Effector memory CD8-positive, alpha-beta T cell (primary cell): Measurements from ENCODE around the gene MAGEF1.
"Not testable (repeated sequence)": the region's sequence is repeated elsewhere in the genome, so short reads cannot be mapped to it uniquely, and the experiment has no call there.

ENCODE experiments used
- ATAC-seq: fragments of 150-1000 bp; cut with Tn5 transposase; replicated peaks from 2 replicates; pipeline ENCODE4 v1.10.0; 2021; ENCODE audit warnings: mild to moderate bottlenecking, moderate library complexity
- DNase-seq, 3 experiments: peaks; one replicate each; pipeline ENCODE4 v3.0.0; 2021
- H3K27ac Mint-ChIP-seq, 2 donors: one replicate each; pipeline ENCODE4 v1.8.0; 2022; ENCODE audit warnings: mild to moderate bottlenecking in 2 of 2, mixed read lengths in 2 of 2, moderate library complexity in 2 of 2
- H3K27me3 Mint-ChIP-seq, 2 donors: one replicate each; pipeline ENCODE4 v1.8.0; 2022; ENCODE audit warnings: mixed read lengths in 2 of 2
- H3K36me3 Mint-ChIP-seq: one replicate; pipeline ENCODE4 v1.8.0; 2022; ENCODE audit warnings: mild to moderate bottlenecking, moderate library complexity, mixed read lengths; ENCODE audit not compliant: insufficient read depth
- H3K4me1 Mint-ChIP-seq, 2 donors: one replicate each; pipeline ENCODE4 v1.8.0; 2022; ENCODE audit warnings: low read depth in 2 of 2, mixed read lengths in 2 of 2
- H3K4me3 Mint-ChIP-seq, 2 donors: one replicate each; pipeline ENCODE4 v1.8.0; 2022; ENCODE audit warnings: mild to moderate bottlenecking in 2 of 2, mixed read lengths in 2 of 2, moderate library complexity in 2 of 2
- H3K9me3 Mint-ChIP-seq, 2 donors: one replicate each; pipeline ENCODE4 v1.8.0; 2022; ENCODE audit warnings: mixed read lengths in 2 of 2

The MAGEF1 gene

DNA sequence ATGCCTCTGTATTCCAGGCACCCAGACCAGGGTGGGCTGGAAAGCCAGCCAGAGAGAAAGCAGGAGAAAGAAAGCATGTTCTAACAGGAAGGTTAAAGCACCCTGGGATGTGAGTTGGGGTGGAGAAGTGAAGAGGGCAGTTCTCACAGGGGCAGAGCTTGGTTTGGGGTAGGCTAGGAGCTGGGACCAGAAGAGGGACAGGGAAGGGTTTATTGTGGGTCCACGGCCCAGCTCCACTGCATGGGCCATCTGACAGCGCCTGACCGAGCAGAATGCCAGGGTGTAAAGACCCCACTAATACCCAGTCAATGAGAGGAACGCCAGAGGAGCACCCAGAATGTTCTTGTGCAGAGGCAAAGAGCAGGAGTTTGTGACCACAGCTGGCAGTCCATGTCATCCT lies 27.1 kb upstream of the MAGEF1 start:
- Mint-ChIP-seq H3K36me3 (no peaks in the 10 kb centered on the region), H3K27ac (no peak overlapping the region), H3K9me3 (no peaks in the 10 kb centered on the region), H3K27me3 (peaks cover 28 to 54% of the 10 kb centered on the region in 2 donors), H3K4me1 (no peaks in the 10 kb centered on the region), H3K4me3 (no peak overlapping the region)
- ATAC-seq (no peak), DNase-seq (no peak)

DNA sequence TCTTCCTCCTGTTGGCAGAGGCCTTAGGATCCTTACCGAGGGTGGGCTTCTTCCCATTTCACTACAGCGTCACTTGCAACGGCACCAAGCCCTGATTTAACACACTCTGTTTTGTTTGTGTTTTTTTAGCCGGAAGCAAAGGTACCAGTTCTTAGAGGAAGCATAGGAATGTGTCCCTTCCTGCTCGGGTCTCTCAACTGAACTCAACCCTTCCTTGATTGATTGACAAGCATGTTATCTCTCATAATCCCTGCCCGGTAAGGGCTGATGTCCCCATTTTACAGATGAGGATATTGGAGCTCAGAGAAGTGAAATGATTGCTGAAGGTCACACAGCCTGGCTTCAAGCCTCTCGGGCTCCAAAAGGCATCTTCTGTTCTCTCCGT lies 26.6 kb upstream of the MAGEF1 start:
- Mint-ChIP-seq H3K4me1 (no peaks in the 10 kb centered on the region), H3K27ac (no peak overlapping the region), H3K36me3 (no peaks in the 10 kb centered on the region), H3K9me3 (no peaks in the 10 kb centered on the region), H3K4me3 (no peak overlapping the region), H3K27me3 (peaks cover 33 to 59% of the 10 kb centered on the region in 2 donors)
- DNase-seq (no peak), ATAC-seq (no peak)

DNA sequence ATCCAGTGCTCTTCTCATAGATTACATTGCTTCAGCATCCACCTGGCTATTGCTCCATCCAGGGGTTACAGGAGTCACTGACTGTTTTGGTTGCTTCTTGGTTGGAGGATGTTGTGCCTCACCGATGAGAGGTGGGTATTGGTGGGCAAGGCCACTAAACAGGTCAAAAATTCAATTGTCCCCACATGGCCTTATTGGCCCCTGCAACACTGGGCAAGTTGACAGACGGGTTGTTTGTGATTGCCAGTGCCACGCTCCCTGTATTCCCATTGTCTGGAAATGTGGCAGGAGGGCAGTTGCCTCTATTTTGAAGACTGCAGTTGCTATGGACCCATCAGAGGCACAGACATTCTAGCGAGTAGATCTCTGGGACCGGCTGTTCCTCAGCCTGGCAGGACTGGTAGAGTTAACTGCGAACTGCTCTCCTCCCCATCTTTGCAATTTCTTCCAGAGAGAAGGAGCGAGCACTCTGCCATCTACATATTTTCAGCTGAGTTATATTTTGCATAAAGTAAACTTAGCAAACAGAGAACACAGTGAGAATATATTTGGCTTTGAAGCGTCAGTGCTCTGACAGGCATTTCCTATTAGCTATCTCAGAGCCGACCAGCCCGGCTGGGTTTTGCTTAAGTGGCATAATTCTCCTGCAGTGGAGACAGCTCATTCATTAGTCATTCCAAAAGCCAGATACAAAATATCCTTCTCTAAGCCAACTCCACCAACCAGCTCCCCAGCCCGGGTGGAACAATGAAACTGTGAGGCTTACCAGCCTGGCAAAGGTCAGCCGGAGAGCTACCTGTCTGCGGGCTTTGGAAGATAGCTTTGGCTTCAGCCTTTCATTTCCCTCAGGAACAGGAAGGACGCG lies 26.0 kb upstream of the MAGEF1 start:
- no peak for ATAC-seq
- Mint-ChIP-seq H3K27me3 (peaks cover 38 to 65% of the 10 kb centered on the region in 2 donors), H3K4me1 (no peaks in the 10 kb centered on the region), H3K9me3 (no peaks in the 10 kb centered on the region), H3K4me3 (no peak overlapping the region), H3K36me3 (no peaks in the 10 kb centered on the region), H3K27ac (no peak overlapping the region)
- DNase-seq = no peak

DNA sequence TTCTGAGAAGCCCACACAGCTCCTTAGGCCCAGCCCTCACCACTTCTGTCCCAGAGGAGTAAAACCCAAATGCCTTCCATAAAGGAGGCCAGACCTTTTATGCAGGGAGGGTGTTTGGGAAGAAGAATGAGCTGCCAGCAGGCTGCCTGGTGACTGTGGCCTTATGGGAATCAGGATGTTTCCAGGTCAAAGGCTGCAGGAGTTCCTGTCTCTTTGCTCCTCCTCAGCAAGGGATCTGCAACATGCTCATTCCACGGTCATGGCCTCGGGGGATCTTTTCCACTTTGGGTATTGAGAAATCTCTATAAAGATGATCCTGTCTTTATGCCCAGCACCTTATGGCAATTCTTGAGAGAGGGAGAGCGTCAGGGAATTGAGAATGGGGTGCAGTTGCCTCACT lies 25.2 kb upstream of the MAGEF1 start:
- H3K4me3 Mint-ChIP-seq = no peak overlapping the region
- H3K4me1 Mint-ChIP-seq = no peaks in the 10 kb centered on the region
- no peaks in the 10 kb centered on the region for H3K9me3 Mint-ChIP-seq
- H3K36me3 Mint-ChIP-seq = no peaks in the 10 kb centered on the region
- ATAC-seq = no peak
- no peak overlapping the region for H3K27ac Mint-ChIP-seq
- H3K27me3 Mint-ChIP-seq = peaks cover 41 to 68% of the 10 kb centered on the region in 2 donors
- DNase-seq = no peak

DNA sequence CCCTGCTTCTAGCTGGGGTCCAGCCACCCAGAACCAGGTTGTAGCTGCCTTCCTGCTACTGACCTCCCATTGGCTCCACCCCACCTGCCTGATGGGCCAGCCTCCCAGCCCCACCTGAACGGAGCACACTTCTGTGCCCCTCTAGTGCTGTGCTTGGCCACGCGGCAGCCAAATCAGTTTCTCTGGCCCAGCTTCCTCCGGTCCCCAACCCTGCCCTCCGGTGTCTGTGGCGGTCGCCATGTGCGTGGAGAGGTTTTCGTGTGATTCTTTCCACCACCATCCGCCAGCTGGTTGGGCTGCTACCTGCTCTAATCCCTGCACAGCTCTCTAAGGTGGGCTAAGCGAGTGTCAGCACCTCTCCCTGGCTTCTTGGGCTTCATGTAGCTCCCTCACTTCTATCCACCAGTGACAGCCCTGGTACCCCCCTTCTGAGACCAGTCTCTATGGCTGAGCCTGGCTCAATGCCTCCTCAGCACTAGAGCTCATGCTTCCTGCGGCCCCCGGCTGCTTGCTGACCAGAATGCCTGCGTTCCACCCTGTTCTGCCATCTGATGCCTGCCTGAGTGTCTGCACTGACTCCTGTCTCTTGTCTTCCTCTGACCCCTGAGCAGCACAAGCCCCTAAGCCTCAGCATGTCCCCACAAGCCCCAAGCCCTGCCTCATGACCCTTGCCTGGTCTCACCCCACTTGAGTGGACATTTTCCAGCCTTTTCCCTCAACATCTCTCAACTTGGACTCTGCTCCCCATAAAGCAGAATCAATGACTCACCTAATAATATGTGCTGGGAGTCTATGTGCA lies 23.2 kb upstream of the MAGEF1 start:
- Mint-ChIP-seq H3K36me3 (no peaks in the 10 kb centered on the region), H3K4me3 (no peak overlapping the region), H3K27me3 (peaks cover 57 to 75% of the 10 kb centered on the region in 2 donors), H3K9me3 (no peaks in the 10 kb centered on the region), H3K27ac (no peak overlapping the region), H3K4me1 (no peaks in the 10 kb centered on the region)
- ATAC-seq (no peak), DNase-seq (no peak)

DNA sequence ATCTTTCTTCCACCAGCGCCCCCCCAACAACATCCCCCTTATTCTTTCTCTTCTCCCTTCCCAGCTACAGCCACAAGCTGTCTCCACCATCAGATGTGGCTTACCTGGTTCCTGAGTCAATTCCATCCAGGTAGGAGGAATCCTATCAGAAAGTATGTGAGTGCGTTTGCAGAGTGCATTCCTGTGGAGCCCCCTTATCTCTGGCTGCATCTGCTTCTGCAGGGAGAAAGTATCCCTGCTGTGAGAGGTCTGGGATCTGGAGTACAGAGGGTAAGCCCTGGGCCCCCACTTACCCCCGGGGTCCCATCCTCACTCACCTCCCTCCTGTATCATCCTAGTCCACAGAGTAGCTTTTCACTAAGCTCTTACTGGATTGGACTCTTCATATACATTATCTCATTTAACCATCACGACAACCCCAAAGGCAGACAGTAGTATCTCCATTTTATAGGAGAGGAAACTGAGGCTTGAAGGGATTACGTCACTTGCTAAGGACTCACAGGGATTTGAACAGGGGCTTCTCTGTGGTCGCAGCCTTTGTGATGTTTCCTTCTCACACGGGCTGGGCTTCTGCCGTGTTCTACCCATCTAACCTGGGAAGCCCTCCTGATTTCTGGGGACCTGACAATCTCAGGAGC lies 22.2 kb upstream of the MAGEF1 start:
- Mint-ChIP-seq H3K4me1 (no peaks in the 10 kb centered on the region), H3K36me3 (no peaks in the 10 kb centered on the region), H3K4me3 (no peak overlapping the region), H3K27ac (no peak overlapping the region), H3K9me3 (no peaks in the 10 kb centered on the region), H3K27me3 (peaks cover 53 to 77% of the 10 kb centered on the region in 2 donors)
- DNase-seq (no peak), ATAC-seq (no peak)

DNA sequence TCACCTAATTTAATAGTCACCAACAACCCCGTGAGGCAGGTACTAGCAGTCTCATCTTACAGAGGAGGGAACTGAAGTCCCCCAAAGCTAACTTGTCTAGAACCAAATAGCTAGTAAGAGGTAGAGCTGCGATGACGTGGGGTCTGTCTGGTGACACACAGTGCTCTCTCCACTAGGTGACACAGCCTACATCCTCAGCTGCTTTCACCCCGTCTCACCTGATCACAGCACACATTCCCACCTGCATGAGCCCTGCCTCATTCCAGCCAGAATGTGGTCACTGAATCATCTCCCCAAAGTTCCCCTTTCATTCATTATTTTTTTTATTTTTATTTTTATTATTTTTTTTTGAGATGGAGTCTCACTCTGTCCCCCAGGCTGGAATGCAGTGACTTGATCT lies 21.3 kb upstream of the MAGEF1 start:
- Mint-ChIP-seq H3K27me3 (peaks cover 58 to 68% of the 10 kb centered on the region in 2 donors), H3K4me3 (no peak overlapping the region), H3K9me3 (no peaks in the 10 kb centered on the region), H3K27ac (no peak overlapping the region), H3K36me3 (no peaks in the 10 kb centered on the region), H3K4me1 (no peaks in the 10 kb centered on the region)
- DNase-seq (no peak), ATAC-seq (no peak)

DNA sequence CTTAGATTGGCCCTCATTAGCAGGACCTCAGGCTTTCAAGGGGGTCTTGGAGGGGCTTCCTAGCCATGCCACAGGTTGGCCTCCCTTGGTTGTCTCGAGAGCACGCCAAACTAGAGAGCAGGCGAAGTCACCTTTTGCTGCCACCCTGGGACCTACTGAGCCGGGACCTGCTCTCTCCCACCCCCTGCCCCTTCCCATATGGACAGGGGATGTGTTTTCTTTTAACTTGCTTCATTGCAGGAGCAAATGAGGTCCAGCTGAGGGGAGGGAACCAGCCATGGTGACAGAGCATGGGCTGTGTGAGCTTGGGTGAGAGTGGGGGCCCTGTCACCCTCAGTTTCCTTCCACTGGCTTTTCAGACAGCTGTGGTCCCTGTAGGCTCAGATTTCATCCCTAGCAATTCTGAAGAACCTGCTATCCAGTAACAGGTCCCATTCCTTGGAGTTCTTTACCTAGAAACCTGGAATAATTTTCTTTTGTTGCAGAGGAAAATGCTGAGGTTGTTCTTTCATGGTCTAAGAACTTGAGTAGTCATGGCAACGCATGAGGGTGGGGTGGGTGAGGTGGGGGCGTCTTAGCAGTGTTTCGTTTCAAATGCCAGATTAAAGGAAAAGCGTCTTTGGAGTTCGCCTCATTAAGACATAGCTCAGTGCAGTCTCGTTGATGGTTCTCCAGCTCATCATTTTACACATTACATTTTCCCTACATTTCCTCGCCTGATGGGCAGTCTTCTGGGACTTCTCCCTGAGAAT lies 20.1 kb upstream of the MAGEF1 start:
- H3K4me3 Mint-ChIP-seq = no peak overlapping the region
- DNase-seq = no peak
- ATAC-seq = no peak

DNA sequence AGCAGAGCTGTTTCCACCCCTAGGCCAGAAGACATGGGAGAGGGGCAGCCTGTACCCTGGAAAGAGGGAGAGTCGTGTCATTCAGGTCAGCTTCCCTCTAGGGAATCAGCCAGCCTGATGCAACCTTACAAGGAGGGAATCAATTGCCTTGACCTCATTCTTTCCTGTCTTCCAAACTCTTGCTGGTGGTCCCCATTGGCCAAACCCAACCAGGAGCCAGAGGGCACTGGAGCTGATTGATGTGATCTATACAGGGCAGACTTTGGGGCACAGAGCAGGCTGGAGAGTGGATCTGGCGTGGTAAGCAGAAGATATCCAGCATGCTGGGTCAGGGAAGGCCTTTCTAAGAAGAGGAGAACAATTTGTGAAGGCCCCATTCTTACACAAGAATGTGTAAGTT lies 19.1 kb upstream of the MAGEF1 start:
- Mint-ChIP-seq H3K27ac (no peak overlapping the region), H3K9me3 (no peaks in the 10 kb centered on the region), H3K36me3 (no peaks in the 10 kb centered on the region), H3K27me3 (peaks cover 65 to 75% of the 10 kb centered on the region in 2 donors), H3K4me1 (no peaks in the 10 kb centered on the region), H3K4me3 (no peak overlapping the region)
- ATAC-seq (no peak), DNase-seq (no peak)

More for the DNA sequence above, 20.1 kb upstream of the MAGEF1 start:
- Mint-ChIP-seq H3K4me1 (no peaks in the 10 kb centered on the region), H3K36me3 (no peaks in the 10 kb centered on the region), H3K9me3 (no peaks in the 10 kb centered on the region), H3K27ac (no peak overlapping the region), H3K27me3 (peaks cover 58 to 68% of the 10 kb centered on the region in 2 donors)

DNA sequence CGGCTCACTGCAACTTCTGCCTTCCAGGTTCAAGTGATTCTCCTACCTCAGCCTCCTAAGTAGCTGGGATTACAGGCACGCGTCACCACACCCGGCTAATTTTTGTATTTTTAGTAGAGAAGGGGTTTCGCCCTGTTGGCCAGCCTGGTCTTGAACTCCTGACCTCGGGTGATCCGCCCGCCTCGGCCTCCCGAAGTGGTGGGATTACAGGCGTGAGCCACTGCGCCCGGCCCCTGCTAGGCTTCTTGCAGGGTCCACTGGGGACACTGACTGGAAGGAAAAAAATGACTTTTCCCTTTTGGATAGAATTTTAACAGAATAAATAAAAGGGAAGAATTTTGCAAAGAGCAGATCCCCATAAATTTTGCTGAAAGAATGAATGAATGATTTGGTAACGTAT lies 17.3 kb upstream of the MAGEF1 start:
- not testable (repeated sequence) for H3K9me3 Mint-ChIP-seq, H3K36me3 Mint-ChIP-seq, H3K4me1 Mint-ChIP-seq, H3K27ac Mint-ChIP-seq, H3K4me3 Mint-ChIP-seq, ATAC-seq, DNase-seq
- peaks cover 61 to 74% of the 10 kb centered on the region in 2 donors for H3K27me3 Mint-ChIP-seq

DNA sequence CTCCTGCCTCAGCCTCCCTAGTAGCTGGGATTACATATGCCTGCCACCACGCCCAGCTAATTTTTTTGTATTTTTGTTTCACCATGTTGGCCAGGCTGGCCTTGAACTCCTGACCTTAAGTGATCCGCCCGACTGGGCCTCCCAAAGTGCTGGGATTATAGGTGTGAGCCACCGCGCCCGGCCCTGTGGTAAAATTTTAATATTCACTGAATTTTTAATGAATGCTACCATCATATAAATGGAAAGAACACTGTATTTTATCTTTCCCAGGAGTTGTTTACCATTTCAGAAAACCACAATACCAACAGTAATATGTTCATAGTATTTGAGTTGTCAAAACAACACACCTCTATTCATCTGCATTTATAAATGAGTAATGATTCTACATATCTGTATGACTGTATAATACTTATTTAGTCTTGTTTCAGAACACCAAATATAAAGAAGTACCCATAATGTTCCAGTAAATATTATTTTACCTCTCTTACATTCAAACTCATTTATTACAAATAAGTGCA lies 16.2 kb upstream of the MAGEF1 start:
- no peak overlapping the region for H3K4me3 Mint-ChIP-seq
- H3K27me3 Mint-ChIP-seq = peaks cover 51 to 63% of the 10 kb centered on the region in 2 donors
- H3K9me3 Mint-ChIP-seq = no peaks in the 10 kb centered on the region
- H3K36me3 Mint-ChIP-seq = no peaks in the 10 kb centered on the region
- H3K27ac Mint-ChIP-seq = no peak overlapping the region
- no peaks in the 10 kb centered on the region for H3K4me1 Mint-ChIP-seq
- DNase-seq (no peak), ATAC-seq (no peak)

DNA sequence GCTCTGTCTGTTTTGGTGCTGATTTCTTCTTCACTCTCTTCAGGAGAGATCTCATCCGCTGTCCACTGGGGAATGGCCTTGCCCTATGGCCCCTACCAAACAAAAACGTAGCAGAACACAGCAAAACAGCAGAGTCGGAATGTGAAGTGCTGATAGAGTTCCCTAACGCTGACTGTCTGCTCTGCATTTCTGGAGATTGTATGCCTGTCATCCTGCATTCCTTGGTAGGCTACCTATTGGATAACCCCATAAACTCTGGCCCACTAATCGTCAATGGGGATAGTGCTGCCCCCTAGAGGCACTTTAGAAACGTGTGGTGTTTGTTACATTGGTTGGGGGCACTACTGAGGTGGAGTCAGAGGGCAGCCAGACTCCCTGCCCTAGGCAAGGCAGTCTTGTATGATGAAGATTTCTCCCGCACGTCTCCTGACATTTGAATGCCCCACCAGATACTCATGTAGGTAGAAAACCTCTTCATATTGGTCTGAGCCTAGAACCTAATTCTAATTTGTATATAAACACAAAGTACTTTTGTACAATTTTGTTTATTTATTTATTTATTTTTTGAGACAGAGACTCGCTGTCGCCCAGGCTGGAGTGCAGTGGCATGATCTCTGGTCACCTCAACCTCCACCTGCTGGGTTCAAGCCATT lies 15.6 kb upstream of the MAGEF1 start:
- H3K36me3 Mint-ChIP-seq = no peaks in the 10 kb centered on the region
- H3K27ac Mint-ChIP-seq = no peak overlapping the region
- peak; percentile 29 to 36 (median 31) for DNase-seq
- H3K4me1 Mint-ChIP-seq = no peaks in the 10 kb centered on the region
- no peaks in the 10 kb centered on the region for H3K9me3 Mint-ChIP-seq
- peak; percentile 64 for ATAC-seq
- H3K4me3 Mint-ChIP-seq = no peak overlapping the region
- peaks cover 46 to 60% of the 10 kb centered on the region in 2 donors for H3K27me3 Mint-ChIP-seq
